Right ventricle myocardium superior (tissue), 1 donor: ENCODE results near the gene ESPN. TPM values are rescaled to one million over a fixed set of nuclear protein-coding genes. Genes with fewer than 3 reads are reported as not detected.
A peak's percentile ranks its signal among the peaks of the same experiment; 100 is the strongest.
"Not testable (repeated sequence)": the region's sequence is repeated elsewhere in the genome, so short reads cannot be mapped to it uniquely, and the experiment has no call there.

Experiments used
- ATAC-seq: fragments of 200-7000 bp; cut with Tn5 transposase; one replicate; pipeline ENCODE4 v1.9.1; 2020; ENCODE audit warnings: mild to moderate bottlenecking; ENCODE audit not compliant: poor library complexity
- DNase-seq: peaks from one replicate; pipeline ENCODE4 v3.0.0-alpha.2; 2020
- intact Hi-C: fragments of 100-400 bp; cut with DNase I; formaldehyde crosslinking; loops from one replicate; pipeline ENCODE4 v1.11.2; 2022
- long read RNA-seq: library from polyadenylated mRNA; unstranded; transcript quantifications from one replicate; pipeline ENCODE4 v2.0.0, GENCODE V29; 2021
- total RNA-seq: library from RNA; stranded (reverse); fragmentation: NEBNext Ultra II Directional; extraction: Animal tissue kit (Norgen Biotek cat#: 25700); gene quantifications from one replicate; pipeline ENCODE4 v1.2.1, GENCODE V29; 2021
- donor health status: DM: no; HTN: yes; CAD: no; lungs with severe emphysema.

ESPN gene, protein sequence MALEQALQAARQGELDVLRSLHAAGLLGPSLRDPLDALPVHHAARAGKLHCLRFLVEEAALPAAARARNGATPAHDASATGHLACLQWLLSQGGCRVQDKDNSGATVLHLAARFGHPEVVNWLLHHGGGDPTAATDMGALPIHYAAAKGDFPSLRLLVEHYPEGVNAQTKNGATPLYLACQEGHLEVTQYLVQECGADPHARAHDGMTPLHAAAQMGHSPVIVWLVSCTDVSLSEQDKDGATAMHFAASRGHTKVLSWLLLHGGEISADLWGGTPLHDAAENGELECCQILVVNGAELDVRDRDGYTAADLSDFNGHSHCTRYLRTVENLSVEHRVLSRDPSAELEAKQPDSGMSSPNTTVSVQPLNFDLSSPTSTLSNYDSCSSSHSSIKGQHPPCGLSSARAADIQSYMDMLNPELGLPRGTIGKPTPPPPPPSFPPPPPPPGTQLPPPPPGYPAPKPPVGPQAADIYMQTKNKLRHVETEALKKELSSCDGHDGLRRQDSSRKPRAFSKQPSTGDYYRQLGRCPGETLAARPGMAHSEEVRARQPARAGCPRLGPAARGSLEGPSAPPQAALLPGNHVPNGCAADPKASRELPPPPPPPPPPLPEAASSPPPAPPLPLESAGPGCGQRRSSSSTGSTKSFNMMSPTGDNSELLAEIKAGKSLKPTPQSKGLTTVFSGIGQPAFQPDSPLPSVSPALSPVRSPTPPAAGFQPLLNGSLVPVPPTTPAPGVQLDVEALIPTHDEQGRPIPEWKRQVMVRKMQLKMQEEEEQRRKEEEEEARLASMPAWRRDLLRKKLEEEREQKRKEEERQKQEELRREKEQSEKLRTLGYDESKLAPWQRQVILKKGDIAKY
- total RNA-seq: 0.56 TPM
- long read RNA-seq, partial matches to known transcripts: 0 of 1 reads
- long read RNA-seq, other reads (novel, unspliced or antisense): 1 of 1 reads

DNA sequence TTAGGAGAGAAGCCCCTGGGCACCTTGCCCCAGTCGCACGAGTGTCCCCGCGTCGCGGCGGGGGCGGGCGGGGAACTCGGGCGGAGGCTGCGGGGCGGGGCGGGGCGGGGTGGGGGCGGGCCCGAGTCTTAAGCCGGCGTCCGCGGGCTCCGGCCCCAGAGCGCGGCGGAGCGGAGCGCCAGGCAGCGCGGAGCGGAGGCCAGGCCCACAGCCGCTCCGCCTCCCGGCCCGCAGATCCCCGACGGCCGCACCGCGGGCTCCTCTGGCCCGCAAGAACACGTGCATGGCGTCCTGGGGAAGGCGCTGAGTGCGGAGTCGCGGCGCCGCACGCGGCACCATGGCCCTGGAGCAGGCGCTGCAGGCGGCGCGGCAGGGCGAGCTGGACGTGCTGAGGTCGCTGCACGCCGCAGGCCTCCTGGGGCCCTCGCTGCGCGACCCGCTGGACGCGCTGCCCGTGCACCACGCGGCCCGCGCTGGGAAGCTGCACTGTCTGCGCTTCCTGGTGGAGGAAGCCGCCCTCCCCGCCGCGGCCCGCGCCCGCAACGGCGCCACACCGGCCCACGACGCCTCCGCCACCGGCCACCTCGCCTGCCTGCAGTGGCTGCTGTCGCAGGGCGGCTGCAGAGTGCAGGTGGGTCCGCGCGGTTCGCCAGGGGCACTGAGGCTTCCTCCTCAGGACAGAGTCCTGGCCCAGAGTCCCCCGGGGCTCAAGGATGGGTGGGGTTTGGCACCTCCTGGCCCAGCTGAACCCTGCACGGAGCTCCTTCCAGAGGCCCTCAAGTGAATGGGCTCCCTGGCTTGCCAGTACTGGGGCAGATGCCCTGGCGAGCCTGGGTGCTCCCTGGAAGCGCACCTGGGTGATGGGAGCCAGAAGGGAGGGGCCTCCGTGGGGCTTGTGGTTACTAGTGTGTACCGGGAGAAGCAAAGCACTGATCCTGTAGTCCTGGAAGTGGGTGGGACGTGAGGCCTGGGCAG is at the start of gene ESPN:
ESPN (plus strand) TSS at position 158 of the 975 bp plus-strand sequence; CDS start at position 338, 180 bp downstream.
- intact Hi-C loops: no loop called here
- ATAC-seq (peak; percentile 47), DNase-seq (no peak)

DNA sequence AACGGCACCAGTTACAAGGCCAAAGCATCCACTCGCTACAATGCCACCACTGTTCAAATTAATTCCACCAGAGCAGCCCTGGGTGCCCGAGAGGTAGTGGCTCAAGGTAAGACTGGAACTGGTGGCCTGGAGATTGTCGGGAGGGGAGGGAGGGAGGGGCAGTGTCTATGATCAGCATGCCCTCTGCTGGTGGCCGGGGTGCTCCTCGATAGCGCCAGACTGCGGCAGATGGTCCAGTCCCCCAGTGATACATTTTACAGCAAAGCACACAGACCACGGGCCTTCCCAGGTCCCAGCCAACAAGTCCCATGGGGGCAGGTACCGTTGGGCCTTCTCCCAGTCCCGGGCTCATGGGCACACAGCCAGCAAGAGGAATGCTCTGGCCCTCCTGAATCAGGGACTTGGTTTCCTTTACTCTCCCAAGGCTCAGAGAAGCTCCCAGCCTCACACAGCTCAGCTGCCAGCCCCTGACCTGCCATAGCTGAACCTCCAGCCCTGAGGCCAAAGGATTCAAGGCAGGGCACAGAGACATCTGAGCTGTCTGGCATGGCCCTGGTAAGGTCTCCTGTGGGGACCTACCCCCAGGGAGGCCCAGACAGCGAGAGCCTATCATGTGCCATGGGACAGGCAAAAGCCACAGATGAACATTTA is 46.4 kb upstream of the ESPN start:
- intact Hi-C loops: no loop called here
- no peak for DNase-seq
- ATAC-seq: no peak

DNA sequence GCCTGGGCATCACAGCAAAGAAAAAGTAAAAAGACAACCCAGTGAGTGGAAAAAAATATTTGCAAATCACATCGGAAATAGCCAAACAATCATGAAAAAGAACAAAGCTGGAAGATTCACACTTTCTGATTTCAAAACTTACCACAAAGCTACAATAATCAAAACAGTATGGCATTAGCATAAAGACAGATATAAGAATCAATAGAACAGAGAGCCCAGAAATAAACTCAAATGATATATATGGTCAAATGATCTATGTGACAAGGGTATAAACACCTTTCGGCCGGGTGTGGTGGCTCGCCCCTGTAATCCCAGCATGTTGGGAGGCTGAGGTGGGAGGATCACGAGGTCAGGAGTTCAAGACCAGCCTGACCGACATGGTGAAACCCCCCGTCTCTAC is 44.5 kb upstream of the ESPN start:
- no peak for ATAC-seq
- intact Hi-C loops: no loop called here
- DNase-seq: no peak

DNA sequence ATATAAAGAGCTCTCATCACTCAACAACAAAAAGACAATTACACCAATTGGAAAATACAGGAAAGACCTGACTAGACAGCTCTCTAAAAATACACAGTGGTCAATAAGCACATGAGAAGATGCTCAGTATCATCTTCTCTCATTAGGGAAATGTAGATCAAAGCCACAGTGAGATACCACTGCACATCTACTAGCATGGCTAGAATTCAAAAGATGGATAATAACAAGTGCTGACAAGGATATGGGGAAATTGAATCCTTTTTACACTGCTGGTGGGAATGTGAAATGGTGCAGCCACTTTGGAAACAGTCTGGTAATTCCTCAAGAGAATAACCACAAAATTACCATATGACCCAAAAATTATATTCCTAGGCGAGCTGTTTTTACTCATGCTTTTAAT is 40.4 kb upstream of the ESPN start:
- ATAC-seq (no peak), DNase-seq (no peak)
- intact Hi-C loops: no loop called here

DNA sequence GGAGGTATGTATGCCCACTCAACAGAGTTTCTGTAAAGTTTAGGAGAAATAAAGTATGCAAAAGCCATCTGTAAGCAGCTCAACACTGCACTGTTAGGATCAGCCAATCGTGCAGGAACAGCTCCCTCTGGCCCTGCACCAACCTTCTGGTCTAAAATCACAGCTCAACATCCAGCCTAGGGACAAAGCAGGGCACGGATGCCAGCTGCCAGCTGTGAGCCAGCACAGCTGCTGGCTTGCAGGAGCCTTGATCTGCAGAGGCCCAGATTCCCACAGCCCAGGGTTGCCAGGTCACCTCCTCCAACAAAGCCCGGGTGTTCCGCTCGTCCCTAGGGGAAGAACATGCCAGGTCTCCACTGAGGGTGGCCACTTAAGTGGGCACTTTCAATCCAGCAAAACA is 39.6 kb upstream of the ESPN start:
- intact Hi-C loops: no loop called here
- peak; percentile 90 for ATAC-seq
- DNase-seq: peak; percentile 73

DNA sequence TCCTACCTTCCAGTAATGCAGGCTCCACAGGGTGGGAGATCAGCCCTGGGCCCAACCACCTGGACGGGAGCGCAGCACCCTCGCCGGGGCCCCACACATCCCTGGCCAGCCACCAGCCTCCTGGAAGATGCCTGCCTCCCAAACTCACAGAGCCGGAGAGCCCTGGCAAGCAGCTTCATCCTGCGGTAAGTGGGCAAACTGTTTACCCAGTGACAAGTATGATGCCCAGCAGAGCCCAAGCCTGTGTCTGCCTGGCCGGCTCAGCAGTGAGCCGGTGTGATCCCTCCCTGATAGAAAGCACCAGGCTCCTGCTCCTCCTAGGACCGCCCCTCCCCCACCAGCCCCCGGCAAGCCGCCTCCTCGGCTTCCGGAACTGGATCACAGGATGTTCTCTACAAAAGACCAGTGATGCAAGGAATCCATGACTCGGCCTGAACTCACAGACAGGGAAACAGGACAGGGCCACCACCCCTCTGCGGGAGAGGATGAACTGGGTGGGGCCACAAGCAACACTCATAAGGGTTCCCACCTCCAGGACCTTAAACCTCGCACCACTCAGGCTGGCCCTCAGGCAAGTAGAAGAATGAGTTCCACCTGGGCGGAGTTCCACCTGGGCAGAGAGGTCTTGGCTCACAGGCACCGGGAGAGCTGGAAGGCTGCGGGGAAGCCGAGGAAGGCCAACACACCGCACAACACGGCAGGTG is 38.9 kb upstream of the ESPN start:
- ATAC-seq (peak; percentile 32), DNase-seq (no peak)
- intact Hi-C loops: no loop called here

DNA sequence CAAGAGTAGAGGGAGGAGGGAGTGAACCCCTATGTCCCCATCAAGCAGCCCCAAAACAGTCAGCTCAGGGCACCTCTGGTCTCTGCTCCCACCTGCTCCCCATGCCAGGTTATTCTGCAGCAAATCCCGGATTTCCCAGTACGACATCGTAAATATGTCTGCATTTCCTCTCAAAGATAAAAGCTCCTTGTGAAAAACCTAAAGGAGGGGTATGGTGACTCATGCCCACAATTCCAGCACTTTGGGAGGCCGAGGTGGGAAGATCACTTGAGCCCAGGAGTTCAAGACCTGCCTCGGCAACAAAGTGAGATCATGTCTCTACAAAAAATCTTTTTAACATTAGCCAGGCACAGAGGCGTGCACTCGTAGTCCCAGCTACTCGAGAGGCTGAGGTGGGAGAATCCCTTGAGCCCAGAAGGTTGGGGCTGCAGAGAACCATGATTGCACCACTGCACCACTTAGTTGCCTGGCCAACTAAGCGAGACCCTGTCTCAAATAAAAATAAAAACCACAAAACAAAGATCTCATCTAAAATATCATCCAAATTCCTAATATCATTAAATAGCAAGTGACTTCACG is 38.1 kb upstream of the ESPN start:
- DNase-seq: no peak
- intact Hi-C loops: no loop called here
- no peak for ATAC-seq

DNA sequence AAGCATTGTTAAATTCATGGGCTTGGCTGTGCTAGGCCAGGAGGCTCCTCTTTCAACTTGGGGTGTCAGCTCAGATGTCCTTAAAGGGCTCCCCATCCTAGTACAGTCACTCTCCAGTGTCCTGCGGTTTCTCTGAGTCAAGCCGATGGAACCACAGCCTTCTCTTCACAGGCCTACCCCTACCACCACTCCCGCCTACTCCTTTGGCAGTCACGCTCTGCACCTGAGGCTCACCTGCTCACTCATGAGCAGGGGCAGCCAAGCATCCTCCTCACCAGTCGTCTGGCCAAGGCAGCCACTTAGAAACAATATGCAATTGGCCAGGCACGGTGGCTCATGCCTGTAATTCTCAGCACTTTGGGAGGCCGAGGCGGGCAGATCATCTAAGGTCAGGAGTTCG is 34.6 kb upstream of the ESPN start:
- ATAC-seq: no peak
- no peak for DNase-seq
- intact Hi-C loops: no loop called here

DNA sequence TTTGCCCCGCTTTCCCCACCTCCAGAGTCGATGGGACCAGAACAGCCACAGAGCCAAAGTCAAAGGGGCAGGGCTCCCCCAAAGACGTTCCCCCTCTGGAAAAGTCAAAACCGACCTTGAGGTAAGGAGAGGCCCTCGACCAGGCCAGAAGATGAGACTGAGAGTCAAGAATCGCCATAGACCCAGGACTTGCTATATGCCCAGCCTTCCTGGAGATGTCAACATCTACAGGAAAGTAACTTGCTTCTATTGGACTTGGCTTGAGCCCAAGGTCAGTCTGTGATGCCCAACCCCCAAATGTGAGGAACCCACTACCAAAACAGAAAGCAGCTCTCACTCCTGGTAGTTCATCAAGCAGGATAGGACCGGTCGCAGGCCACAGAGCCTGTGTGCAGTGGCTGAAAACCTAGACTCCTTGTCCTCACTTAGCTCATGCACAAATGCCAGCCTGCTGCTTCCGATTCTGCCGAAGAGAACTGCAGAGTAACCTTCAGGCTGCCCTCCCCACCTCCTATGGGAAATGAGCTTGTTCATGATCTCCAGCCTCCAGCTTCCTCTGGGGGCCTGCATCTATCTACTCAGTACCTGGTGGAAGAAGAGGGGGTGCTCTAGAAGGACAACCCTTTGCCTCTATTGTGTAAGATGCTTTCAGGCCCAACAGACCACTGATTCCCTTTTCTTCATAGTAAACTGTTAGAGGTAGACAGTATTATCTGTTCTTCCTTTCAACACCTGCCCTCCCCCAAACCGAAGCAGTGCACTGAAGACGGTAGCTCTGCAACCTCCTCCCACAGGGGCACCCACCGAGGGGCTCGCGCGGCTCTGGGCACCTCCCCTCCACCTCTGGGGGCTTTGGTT is 32.4 kb upstream of the ESPN start:
- DNase-seq: no peak
- intact Hi-C loops: no loop called here

DNA sequence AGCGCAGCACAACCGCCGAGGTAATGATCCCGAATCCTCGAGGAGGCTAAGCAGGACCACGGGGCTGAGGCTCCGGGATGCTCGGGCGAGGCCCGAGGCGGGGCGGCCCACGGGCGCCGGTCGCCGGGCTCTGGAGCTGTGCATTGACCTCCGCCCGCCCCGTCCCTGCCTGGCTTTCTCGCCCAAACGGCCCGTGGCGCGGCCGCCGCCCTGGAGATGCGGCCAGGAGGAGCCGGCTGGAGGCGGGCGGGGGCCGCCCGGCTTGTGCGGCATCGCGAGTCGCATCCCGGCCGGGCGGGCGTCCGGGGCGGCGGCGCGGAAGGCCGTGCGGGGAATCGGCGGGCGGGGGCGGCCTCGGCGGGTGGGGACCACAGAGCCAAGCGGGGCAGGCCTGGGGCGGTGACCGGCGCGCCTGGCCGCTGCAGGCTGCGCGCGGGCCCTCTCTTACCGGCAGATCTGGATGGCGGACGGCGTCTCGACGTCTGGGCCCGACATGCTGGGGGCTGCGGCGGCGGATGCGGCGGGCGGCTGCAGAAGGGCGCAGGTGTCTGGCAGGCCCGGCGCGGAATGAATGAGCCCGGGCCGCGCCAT is 31.7 kb upstream of the ESPN start:
- intact Hi-C loops: no loop called here
- ATAC-seq (no peak), DNase-seq (no peak)

More for the DNA sequence above, 32.4 kb upstream of the ESPN start:
- ATAC-seq: no peak

DNA sequence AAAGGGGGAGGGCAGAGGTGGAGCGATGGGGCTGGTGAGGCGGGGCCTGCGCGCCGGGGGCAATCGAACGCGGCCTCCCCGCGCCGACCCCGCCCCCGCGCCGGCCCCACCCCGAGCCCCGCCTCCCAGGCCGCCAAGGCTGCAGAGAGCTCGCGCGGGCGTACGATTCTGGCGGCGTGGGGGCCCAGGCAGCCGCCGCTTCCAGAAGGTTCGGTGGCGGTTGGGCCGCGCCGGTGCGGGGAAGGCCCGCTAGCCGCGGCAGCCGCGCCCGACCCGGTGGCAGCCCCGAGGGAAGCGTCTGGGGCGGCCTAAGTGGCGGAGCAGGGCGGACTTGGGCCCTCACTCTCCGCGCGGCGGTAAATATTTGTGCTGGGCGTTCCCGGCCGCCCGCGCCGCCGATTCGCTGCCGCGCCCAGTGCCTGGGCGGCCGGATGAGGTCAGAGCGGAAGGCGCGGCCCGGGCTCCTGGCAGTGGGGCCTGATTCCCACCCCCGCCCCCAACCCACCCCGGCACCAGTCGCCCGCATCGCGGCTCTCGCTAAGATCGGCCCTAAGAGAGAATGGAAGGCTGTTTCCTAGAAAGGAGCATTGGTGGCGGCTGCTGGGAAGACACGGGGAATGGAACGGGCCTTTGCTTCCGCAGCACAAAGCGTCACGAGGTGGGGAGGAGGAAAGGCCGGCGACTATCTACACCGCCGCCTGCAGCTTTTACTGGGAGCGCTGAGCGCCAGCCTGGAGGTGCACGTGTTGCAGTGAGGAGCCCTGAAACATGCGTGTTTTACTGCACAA is 31.0 kb upstream of the ESPN start, which contains the start of gene ACOT7:
ACOT7 (minus strand) TSS at position 368 of the 788 bp plus-strand sequence. CDS start 368 bp downstream, outside the sequence.
- ATAC-seq (peak; percentile 99), DNase-seq (peak; percentile 92)
- intact Hi-C loops: no loop called here

DNA sequence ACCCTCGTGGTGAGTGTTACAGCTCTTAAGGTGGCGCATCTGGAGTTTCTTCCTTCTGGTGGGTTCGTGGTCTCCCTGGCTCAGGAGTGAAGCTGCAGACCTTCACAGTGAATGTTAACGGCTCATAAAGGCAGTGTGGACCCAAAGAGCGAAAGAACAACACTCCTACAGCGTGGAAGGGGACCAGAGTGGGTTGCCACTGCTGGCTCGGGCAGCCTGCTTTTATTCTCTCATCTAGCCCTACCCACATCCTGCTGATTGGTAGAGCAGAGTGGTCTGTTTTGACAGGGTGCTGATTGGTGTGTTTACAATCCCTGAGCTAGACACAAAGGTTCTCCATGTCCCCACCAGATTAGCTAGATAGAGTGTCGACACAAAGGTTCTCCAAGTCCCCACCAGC is 29.4 kb upstream of the ESPN start:
- DNase-seq, ATAC-seq: not testable (repeated sequence)
- intact Hi-C loops: loop anchor here (5.0 kb wide), 1 partner anchor 38 kb away; no protein-coding TSS in a partner anchor

DNA sequence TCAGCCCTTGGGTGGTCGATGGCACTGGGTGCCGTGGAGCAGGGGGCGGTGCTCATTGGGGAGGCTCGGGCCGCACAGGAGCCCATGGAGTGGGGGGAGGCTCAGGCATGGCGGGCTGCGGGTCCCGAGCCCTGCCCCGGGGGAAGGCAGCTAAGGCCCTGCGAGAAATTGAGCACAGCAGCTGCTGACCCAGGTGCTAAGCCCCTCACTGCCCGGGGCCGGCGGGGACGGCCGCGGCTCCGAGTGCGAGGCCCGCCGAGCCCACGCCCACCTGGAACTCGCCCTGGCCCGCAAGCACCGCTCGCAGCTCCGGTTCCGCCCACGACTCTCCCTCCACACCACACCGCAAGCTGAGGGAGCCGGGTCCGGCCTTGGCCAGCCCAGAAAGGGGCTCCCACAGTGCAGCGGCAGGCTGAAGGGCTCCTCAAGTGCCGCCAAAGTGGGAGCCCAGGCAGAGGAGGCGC is 28.8 kb upstream of the ESPN start:
- not testable (repeated sequence) for DNase-seq, ATAC-seq
- intact Hi-C loops: loop anchor here (5.0 kb wide), 1 partner anchor 39 kb away; no protein-coding TSS in a partner anchor

DNA sequence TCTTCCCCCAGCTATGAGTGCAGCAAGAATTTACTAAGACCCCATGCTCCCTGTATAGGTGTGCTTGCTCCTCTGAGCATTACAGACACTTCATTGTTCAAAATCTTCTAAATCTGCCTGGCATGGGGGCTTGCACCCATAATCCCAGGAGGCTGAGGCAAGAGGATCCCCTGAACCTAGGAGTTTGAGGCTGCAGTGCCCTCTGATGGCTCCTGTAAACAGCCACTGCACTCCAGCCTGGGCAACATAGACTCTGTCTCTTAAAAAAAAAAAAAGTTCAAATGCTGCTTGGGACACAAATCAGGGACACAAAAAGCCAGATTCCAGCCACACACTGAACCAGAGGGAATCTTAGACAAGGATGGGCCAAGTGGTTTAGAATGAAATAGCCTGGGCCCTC is 27.6 kb upstream of the ESPN start:
- intact Hi-C loops: loop anchor here (5.0 kb wide), 1 partner anchor 40 kb away; no protein-coding TSS in a partner anchor
- no peak for ATAC-seq
- no peak for DNase-seq
